Neuronal stem cell (in vitro differentiated cells): ENCODE results near the gene P2RY12.

ENCODE experiments used
- DNase-seq: peaks from one replicate; pipeline ENCODE4 v3.0.0-alpha.2; 2013; ENCODE audit warnings: low spot score
- H2AFZ ChIP-seq: one replicate; pipeline ENCODE4 v1.6.1; 2013; ENCODE audit warnings: mild to moderate bottlenecking, low read length, inconsistent platforms
- H2AK5ac ChIP-seq: 2 replicates; pipeline ENCODE4 v1.6.1; 2013; ENCODE audit warnings: low read depth, mild to moderate bottlenecking, inconsistent platforms, low read length, moderate library complexity, mixed read lengths
- H2BK120ac ChIP-seq: 2 replicates; pipeline ENCODE4 v1.6.1; 2013; ENCODE audit warnings: low read depth, mild to moderate bottlenecking, inconsistent platforms, low read length, moderate library complexity, mixed read lengths
- H2BK12ac ChIP-seq: one replicate; pipeline ENCODE4 v1.6.1; 2013; ENCODE audit warnings: low read length, inconsistent platforms
- H2BK15ac ChIP-seq: 2 replicates; pipeline ENCODE4 v1.6.1; 2013; ENCODE audit warnings: mild to moderate bottlenecking, low read length, inconsistent platforms, mixed read lengths
- H2BK5ac ChIP-seq: one replicate; pipeline ENCODE4 v1.6.1; 2013; ENCODE audit warnings: inconsistent platforms, mild to moderate bottlenecking, low read length, moderate library complexity
- H3K14ac ChIP-seq: one replicate; pipeline ENCODE4 v1.6.1; 2013; ENCODE audit warnings: low read length, inconsistent platforms
- H3K18ac ChIP-seq: 2 replicates; pipeline ENCODE4 v1.6.1; 2013; ENCODE audit warnings: low read length, inconsistent platforms
- H3K23ac ChIP-seq: 2 replicates; pipeline ENCODE4 v1.6.1; 2013; ENCODE audit warnings: low read depth, mild to moderate bottlenecking, mixed read lengths, low read length, inconsistent platforms; ENCODE audit not compliant: poor library complexity
- H3K27ac ChIP-seq: replicated peaks from 3 replicates; pipeline ENCODE4 v1.5.1; 2013; ENCODE audit warnings: low read length, inconsistent platforms
- H3K27me3 ChIP-seq, 3 experiments: 2 replicates each; pipeline ENCODE4 v1.6.1; 2013; ENCODE audit warnings: low read length in 3 of 3, mild to moderate bottlenecking in 2 of 3, inconsistent platforms in 1 of 3, low read depth in 1 of 3, mixed read lengths in 1 of 3, moderate library complexity in 1 of 3; ENCODE audit not compliant: control insufficient read depth in 3 of 3, insufficient read depth in 3 of 3
- H3K36me3 ChIP-seq, 2 donors: replicated peaks in 1 of 2; 2 replicates each; pipeline ENCODE4 v1.6.1; 2013; ENCODE audit warnings: low read length in 2 of 2; ENCODE audit not compliant: control insufficient read depth in 2 of 2, insufficient read depth in 2 of 2
- H3K4ac ChIP-seq: 2 replicates; pipeline ENCODE4 v1.6.1; 2013; ENCODE audit warnings: inconsistent platforms, mild to moderate bottlenecking, low read length, moderate library complexity
- H3K4me1 ChIP-seq, 2 donors: 1 replicate in 1 of 2; 2 replicates in 1 of 2; pipeline ENCODE4 v1.6.1; 2013; ENCODE audit warnings: low read length in 2 of 2, low read depth in 1 of 2; ENCODE audit not compliant: control insufficient read depth in 2 of 2, insufficient read depth in 1 of 2
- H3K4me2 ChIP-seq: one replicate; pipeline ENCODE4 v1.6.1; 2013; ENCODE audit warnings: mild to moderate bottlenecking, low read length, inconsistent platforms; ENCODE audit not compliant: insufficient read depth, poor library complexity, severe bottlenecking
- H3K4me3 ChIP-seq, 2 donors: 2 replicates each; pipeline ENCODE4 v1.5.1; 2013; ENCODE audit warnings: low read length in 2 of 2, mild to moderate bottlenecking in 2 of 2, inconsistent platforms in 1 of 2, moderate library complexity in 1 of 2
- H3K79me1 ChIP-seq: one replicate; pipeline ENCODE4 v1.6.1; 2013; ENCODE audit warnings: low read depth, mild to moderate bottlenecking, inconsistent platforms, low read length, moderate library complexity
- H3K9ac ChIP-seq: one replicate; pipeline ENCODE4 v1.6.1; 2013; ENCODE audit warnings: mild to moderate bottlenecking, low read depth, low read length, inconsistent platforms; ENCODE audit not compliant: poor library complexity
- H3K9me3 ChIP-seq, 2 donors: replicated peaks in 1 of 2; 2 replicates each; pipeline versions ENCODE3 to v1.6.1; 2013; ENCODE audit warnings: low read length in 2 of 2, mild to moderate bottlenecking in 2 of 2, inconsistent platforms in 1 of 2, low read depth in 1 of 2, mixed read lengths in 1 of 2, moderate library complexity in 1 of 2; ENCODE audit not compliant: control insufficient read depth in 2 of 2, insufficient read depth in 1 of 2
- H4K8ac ChIP-seq: one replicate; pipeline ENCODE4 v1.6.1; 2013; ENCODE audit warnings: low read depth, mild to moderate bottlenecking, inconsistent platforms, low read length, moderate library complexity
- H4K91ac ChIP-seq: one replicate; pipeline ENCODE4 v1.6.1; 2013; ENCODE audit warnings: low read length, low read depth, mild to moderate bottlenecking, inconsistent platforms; ENCODE audit not compliant: poor library complexity
- WGBS, 2 donors: extraction: QIAGEN DNeasy Blood & Tissue Kit; methylation state at CpG; one replicate each; pipeline ENCODE4 v1.1.7; 2013; ENCODE audit warnings: missing lambda C conversion rate in 2 of 2, mixed read lengths in 1 of 2; ENCODE audit not compliant: insufficient read length in 2 of 2, insufficient replicate concordance in 1 of 2; ENCODE audit errors: extremely low coverage in 2 of 2; 5-methylcytosine and 5-hydroxymethylcytosine counted together

Gene P2RY12

DNA sequence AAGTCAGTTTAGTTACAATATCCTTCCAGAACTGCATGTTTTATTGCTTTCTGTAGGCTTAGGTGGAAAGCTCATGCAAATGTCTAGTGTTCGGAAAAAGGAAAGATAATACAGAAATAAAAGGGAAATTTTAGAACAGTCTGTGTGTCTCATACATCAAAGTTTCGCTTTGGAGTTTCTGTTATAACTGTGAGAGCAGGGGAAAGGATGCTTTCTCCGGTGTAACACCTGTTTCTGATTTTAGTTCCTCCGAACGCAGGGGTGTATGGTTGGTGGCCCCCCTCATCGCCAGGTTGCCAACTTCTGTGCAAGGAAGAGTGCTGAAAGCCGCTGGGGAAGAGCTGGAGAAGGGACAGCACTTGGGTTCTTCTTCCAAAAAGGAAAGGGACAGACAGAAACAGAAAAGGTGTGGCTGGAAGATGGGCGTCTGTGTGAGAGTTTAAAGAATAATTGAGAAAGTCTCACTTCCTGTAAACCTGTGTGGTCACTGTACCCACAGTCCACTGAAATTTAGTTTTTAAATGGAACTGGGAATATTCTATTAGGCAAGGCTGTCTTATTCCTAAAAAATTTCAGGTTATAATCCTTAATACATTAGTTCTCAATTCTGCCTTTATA is 6.7 kb downstream of the P2RY12 start:
- H3K14ac ChIP-seq: no peak overlapping the region
- no peak overlapping the region for H2BK15ac ChIP-seq
- no peak overlapping the region for H2BK12ac ChIP-seq
- H3K4me3 ChIP-seq: no peak overlapping the region
- WGBS, 2 donors: no CpG with 5 or more reads among the region's 8 CpGs
- H2AFZ ChIP-seq: no peak overlapping the region
- no peak overlapping the region for H2BK120ac ChIP-seq
- no peaks in the 10 kb centered on the region for H3K4me1 ChIP-seq
- H2AK5ac ChIP-seq: no peak overlapping the region
- no peak overlapping the region for H3K9ac ChIP-seq
- H3K4me2 ChIP-seq: no peak overlapping the region
- H3K36me3 ChIP-seq: peaks cover 0 to 5% of the 10 kb centered on the region in 2 donors
- no peak overlapping the region for H3K4ac ChIP-seq
- no peak overlapping the region for H3K18ac ChIP-seq
- H3K79me1 ChIP-seq: no peaks in the 10 kb centered on the region
- no peak for DNase-seq
- H3K23ac ChIP-seq: no peak overlapping the region
- no peaks in the 10 kb centered on the region for H3K27me3 ChIP-seq
- no peak overlapping the region for H4K91ac ChIP-seq
- no peak overlapping the region for H4K8ac ChIP-seq
- no peak overlapping the region for H2BK5ac ChIP-seq
- no peaks in the 10 kb centered on the region for H3K9me3 ChIP-seq
- no peak overlapping the region for H3K27ac ChIP-seq

- peaks cover 0 to 4% of the 10 kb centered on the region in 2 donors for H3K36me3 ChIP-seq
- H2BK5ac ChIP-seq: no peak overlapping the region
- no peak overlapping the region for H3K14ac ChIP-seq
- no peak for DNase-seq
- WGBS, 2 donors: no CpG with 5 or more reads among the region's 4 CpGs
- H3K4ac ChIP-seq: no peak overlapping the region
- no peak overlapping the region for H4K8ac ChIP-seq
- H2AFZ ChIP-seq: no peak overlapping the region
- H3K4me2 ChIP-seq: no peak overlapping the region
- H3K9ac ChIP-seq: no peak overlapping the region
- H3K18ac ChIP-seq: no peak overlapping the region
- H3K9me3 ChIP-seq: no peaks in the 10 kb centered on the region
- no peaks in the 10 kb centered on the region for H3K27me3 ChIP-seq
- H4K91ac ChIP-seq: no peak overlapping the region
- H2BK12ac ChIP-seq: no peak overlapping the region
- H3K23ac ChIP-seq: no peak overlapping the region
- no peak overlapping the region for H3K4me3 ChIP-seq
- no peak overlapping the region for H3K27ac ChIP-seq
- H2BK120ac ChIP-seq: no peak overlapping the region
- no peaks in the 10 kb centered on the region for H3K79me1 ChIP-seq
- no peaks in the 10 kb centered on the region for H3K4me1 ChIP-seq
- H2AK5ac ChIP-seq: no peak overlapping the region
- H2BK15ac ChIP-seq: no peak overlapping the region
Observed at GRCh38 chr3:151372063-151372820, 12.3 kb downstream of the P2RY12 start.

DNA sequence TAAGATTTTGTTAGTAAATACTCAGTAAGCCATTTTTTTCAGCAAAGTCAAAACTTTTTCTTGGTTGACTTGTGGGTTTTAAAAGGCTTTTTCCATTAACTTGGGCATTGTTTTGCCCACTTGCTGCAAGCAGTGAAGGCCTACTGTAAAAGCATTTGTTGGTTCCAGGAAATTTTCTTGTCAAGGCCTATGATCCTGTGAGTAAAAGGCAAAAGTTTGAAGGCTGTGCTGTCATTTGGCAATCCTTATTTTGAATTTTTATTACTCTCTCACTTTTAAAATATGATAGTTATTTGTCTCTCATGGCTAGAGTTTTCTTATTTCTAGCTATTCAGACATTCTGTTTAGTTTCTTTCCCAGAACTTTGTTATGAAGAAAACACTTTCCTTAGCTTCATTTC is 13.0 kb downstream of the P2RY12 start:
- no peak overlapping the region for H2BK120ac ChIP-seq
- H3K14ac ChIP-seq: no peak overlapping the region
- H3K4ac ChIP-seq: no peak overlapping the region
- H4K8ac ChIP-seq: no peak overlapping the region
- no peak overlapping the region for H3K27ac ChIP-seq
- H3K23ac ChIP-seq: no peak overlapping the region
- no peak overlapping the region for H2AFZ ChIP-seq
- H3K79me1 ChIP-seq: no peaks in the 10 kb centered on the region
- H3K4me3 ChIP-seq: no peak overlapping the region
- DNase-seq: no peak
- no peak overlapping the region for H2BK15ac ChIP-seq
- no peak overlapping the region for H3K4me2 ChIP-seq
- H3K36me3 ChIP-seq: peaks cover 0 to 4% of the 10 kb centered on the region in 2 donors
- H3K9ac ChIP-seq: no peak overlapping the region
- H2BK12ac ChIP-seq: no peak overlapping the region
- H4K91ac ChIP-seq: no peak overlapping the region
- no peak overlapping the region for H2AK5ac ChIP-seq
- no peaks in the 10 kb centered on the region for H3K9me3 ChIP-seq
- no peak overlapping the region for H2BK5ac ChIP-seq
- no peaks in the 10 kb centered on the region for H3K4me1 ChIP-seq
- H3K18ac ChIP-seq: no peak overlapping the region
- H3K27me3 ChIP-seq: no peaks in the 10 kb centered on the region

DNA sequence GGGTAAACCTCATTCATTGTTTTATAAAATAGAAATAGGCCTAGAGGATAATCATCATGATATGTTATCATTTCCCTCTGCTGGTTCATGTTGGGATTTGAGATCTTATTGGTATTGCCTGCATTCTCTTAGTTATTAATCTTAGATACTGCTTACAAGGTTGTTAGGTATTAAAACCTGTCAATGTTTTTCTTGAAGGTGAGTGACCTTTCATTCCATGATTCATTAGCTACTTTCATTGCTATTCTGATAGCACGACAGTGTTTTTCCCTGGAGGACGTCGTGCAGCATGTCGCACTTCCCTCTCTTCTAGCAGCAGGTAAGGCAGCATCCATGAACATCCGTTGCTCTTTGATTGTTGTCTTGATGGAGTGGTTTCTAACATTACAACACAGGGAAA is 17.1 kb downstream of the P2RY12 start:
- DNase-seq: no peak
- H4K91ac ChIP-seq: no peak overlapping the region
- WGBS, 2 donors: no CpG with 5 or more reads among the region's 5 CpGs

More for the DNA sequence above, 17.1 kb downstream of the P2RY12 start:
- no peak overlapping the region for H2AK5ac ChIP-seq
- H3K14ac ChIP-seq: no peak overlapping the region
- peaks cover 0 to 2% of the 10 kb centered on the region in 2 donors for H3K9me3 ChIP-seq
- peaks cover 0 to 2% of the 10 kb centered on the region in 2 donors for H3K4me1 ChIP-seq
- peaks cover 1% of the 10 kb centered on the region for H3K79me1 ChIP-seq
- H2BK5ac ChIP-seq: no peak overlapping the region
- no peak overlapping the region for H3K4me3 ChIP-seq
- no peak overlapping the region for H2BK12ac ChIP-seq
- H3K27me3 ChIP-seq: no peaks in the 10 kb centered on the region
- no peak overlapping the region for H3K4me2 ChIP-seq
- H2BK15ac ChIP-seq: no peak overlapping the region
- no peak overlapping the region for H3K4ac ChIP-seq
- H3K27ac ChIP-seq: no peak overlapping the region
- peaks cover 3 to 7% of the 10 kb centered on the region in 2 donors for H3K36me3 ChIP-seq
- H2BK120ac ChIP-seq: no peak overlapping the region
- no peak overlapping the region for H3K18ac ChIP-seq
- no peak overlapping the region for H2AFZ ChIP-seq
- H3K23ac ChIP-seq: no peak overlapping the region
- H3K9ac ChIP-seq: no peak overlapping the region
- H4K8ac ChIP-seq: no peak overlapping the region
